Vagina (tissue), 2 donors: ENCODE measurements around the gene ZNF235. TPM values are rescaled to one million over a fixed set of nuclear protein-coding genes. Genes with fewer than 3 reads are reported as not detected.

Source experiments
- DNase-seq, 2 donors: peaks; one replicate each; pipeline ENCODE4 v3.0.0-alpha.2; 2017; ENCODE audit errors: extremely low spot score in 2 of 2
- H3K27ac ChIP-seq: fragments of 200-600 bp; sonication (generic); one replicate; pipeline ENCODE4 v1.5.1; 2019
- H3K27me3 ChIP-seq: fragments of 200-600 bp; sonication (generic); one replicate; pipeline ENCODE4 v1.5.1; 2019
- H3K36me3 ChIP-seq, 2 donors: fragments of 200-600 bp; sonication (generic); one replicate each; pipeline ENCODE4 v1.5.1; 2017 to 2019
- H3K4me1 ChIP-seq: fragments of 200-600 bp; sonication (generic); one replicate; pipeline ENCODE4 v1.5.1; 2019
- H3K4me3 ChIP-seq, 2 donors: fragments of 200-600 bp; sonication (generic); 1 replicate in 1 of 2; 2 replicates in 1 of 2; pipeline ENCODE4 v1.5.1; 2016 to 2019
- H3K9me3 ChIP-seq: fragments of 200-600 bp; sonication (generic); one replicate; pipeline ENCODE4 v1.5.1; 2019
- POLR2A ChIP-seq, 2 donors: fragments of 450-650 bp; IDR thresholded peaks; one replicate each; pipeline ENCODE4 v1.6.1; 2017; ENCODE audit warnings: antibody characterized with exemption in 2 of 2, mild to moderate bottlenecking in 2 of 2, moderate library complexity in 2 of 2
- POLR2AphosphoS5 ChIP-seq, 2 donors: sonication (generic); formaldehyde crosslinking; IDR thresholded peaks; one replicate each; pipeline ENCODE4 v1.9.0; 2017; ENCODE audit warnings: antibody characterized with exemption in 2 of 2, mild to moderate bottlenecking in 2 of 2, low read depth in 1 of 2; ENCODE audit not compliant: insufficient read depth in 1 of 2
- intact Hi-C: fragments of 100-400 bp; cut with DNase I; formaldehyde crosslinking; loops from one replicate; pipeline ENCODE4 v1.15.1; 2023
- total RNA-seq: library from RNA; depleted of rRNA; stranded (reverse); fragments of >200 nt; gene quantifications from one replicate; pipeline ENCODE4 v1.2.3, GENCODE V29; 2016
- TF ChIP-seq, protein P1 (sequence below), 3 experiments: fragments of 450-650 bp in 2 of 3; fragments of 200-600 bp in 1 of 3; sonication (generic) in 1 of 3; IDR thresholded peaks; one replicate each; pipeline ENCODE4 v1.5.1; 2017 to 2019; ENCODE audit warnings: antibody characterized with exemption in 3 of 3, mild to moderate bottlenecking in 2 of 3, moderate library complexity in 2 of 3

ZNF235 gene
- total RNA-seq, 1 donor from 2014 or later: 5.9 TPM

- DNase-seq: no peak
- Histone ChIP-seq H3K27ac (no peak overlapping the region), H3K4me3 (peak overlapping the region; percentile 62 to 73), H3K9me3 (no peaks in the 10 kb centered on the region), H3K27me3 (no peaks in the 10 kb centered on the region), H3K4me1 (peaks cover 17% of the 10 kb centered on the region), H3K36me3 (peaks cover 0 to 20% of the 10 kb centered on the region in 2 donors)
- intact Hi-C loops: no loop called here
- TF ChIP-seq, protein P1, sequence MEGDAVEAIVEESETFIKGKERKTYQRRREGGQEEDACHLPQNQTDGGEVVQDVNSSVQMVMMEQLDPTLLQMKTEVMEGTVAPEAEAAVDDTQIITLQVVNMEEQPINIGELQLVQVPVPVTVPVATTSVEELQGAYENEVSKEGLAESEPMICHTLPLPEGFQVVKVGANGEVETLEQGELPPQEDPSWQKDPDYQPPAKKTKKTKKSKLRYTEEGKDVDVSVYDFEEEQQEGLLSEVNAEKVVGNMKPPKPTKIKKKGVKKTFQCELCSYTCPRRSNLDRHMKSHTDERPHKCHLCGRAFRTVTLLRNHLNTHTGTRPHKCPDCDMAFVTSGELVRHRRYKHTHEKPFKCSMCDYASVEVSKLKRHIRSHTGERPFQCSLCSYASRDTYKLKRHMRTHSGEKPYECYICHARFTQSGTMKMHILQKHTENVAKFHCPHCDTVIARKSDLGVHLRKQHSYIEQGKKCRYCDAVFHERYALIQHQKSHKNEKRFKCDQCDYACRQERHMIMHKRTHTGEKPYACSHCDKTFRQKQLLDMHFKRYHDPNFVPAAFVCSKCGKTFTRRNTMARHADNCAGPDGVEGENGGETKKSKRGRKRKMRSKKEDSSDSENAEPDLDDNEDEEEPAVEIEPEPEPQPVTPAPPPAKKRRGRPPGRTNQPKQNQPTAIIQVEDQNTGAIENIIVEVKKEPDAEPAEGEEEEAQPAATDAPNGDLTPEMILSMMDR (IDR thresholded peaks at IDR 0.05): no peak
- no peak for TF ChIP-seq POLR2AphosphoS5 (IDR thresholded peaks at IDR 0.05; ENCODE audit: insufficient read depth in 1 of 2, low read depth in 1 of 2)
- no peak for TF ChIP-seq POLR2A (IDR thresholded peaks at IDR 0.05)
These were observed 632 bp upstream of the ZNF235 start for GRCh38 chr19:44305457-44305856.

DNA sequence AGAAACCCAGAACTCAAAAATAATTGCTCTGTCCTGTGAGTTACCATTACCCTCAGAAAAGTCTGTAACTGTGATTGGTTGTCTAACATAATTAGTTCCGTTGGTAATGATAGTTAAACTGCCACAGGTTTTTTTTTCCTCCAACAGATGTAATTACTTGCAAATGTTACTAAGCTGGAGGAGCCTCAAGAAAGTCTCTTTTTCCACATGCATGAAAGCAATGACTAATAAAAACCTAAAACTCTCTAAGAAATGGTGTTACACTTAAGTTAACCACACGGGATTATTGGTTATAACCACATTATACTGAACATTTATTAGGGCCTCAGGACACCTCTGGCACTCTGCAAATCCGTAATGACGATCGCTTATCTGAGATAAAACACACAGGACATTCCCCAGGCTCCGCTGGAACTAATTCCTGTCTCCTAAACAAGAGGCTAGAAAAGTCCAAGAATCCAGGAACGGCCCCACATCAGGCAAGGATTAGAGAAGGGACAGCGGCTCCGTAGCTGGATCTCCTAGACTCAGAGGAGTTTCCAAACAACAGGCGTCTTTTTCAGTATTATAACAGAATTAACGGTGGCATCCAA is 753 bp downstream of the ZNF235 start:
- H3K36me3 ChIP-seq: peaks cover 0 to 33% of the 10 kb centered on the region in 2 donors
- TF ChIP-seq, protein P1 (IDR thresholded peaks at IDR 0.05): no peak
- TF ChIP-seq POLR2AphosphoS5 (IDR thresholded peaks at IDR 0.05; ENCODE audit: insufficient read depth in 1 of 2, low read depth in 1 of 2) (no peak), POLR2A (IDR thresholded peaks at IDR 0.05) (no peak)
- peak overlapping the region; percentile 62 to 73 for H3K4me3 ChIP-seq
- no peak for DNase-seq
- peak overlapping the region; percentile 50 for H3K27ac ChIP-seq
- no peaks in the 10 kb centered on the region for H3K9me3 ChIP-seq
- H3K4me1 ChIP-seq: peaks cover 17% of the 10 kb centered on the region
- intact Hi-C loops: no loop called here
- no peaks in the 10 kb centered on the region for H3K27me3 ChIP-seq

DNA sequence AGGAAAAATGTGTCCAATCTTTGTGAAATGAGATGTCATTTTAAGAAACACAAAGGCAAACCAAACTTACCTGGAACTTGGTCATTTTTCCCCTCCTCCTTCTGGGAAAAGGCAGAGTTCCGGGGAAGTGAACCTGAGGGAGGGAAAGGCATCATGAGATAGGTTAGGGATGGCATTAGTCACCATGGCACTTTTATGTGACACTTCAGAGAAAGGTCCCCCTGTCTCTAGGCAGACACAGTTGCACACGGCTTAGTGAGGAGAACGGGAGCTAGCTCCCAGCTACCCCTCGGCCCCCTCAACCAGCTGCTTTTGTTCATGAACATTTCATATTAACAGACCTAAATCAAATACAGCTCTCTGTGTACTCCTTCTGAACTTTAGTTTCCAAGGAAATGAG is 1.5 kb downstream of the ZNF235 start:
- no peak for DNase-seq
- no peak overlapping the region for H3K27ac ChIP-seq
- intact Hi-C loops: no loop called here
- no peaks in the 10 kb centered on the region for H3K27me3 ChIP-seq
- no peaks in the 10 kb centered on the region for H3K9me3 ChIP-seq
- no peak overlapping the region for H3K4me3 ChIP-seq
- TF ChIP-seq POLR2A (IDR thresholded peaks at IDR 0.05) (no peak), POLR2AphosphoS5 (IDR thresholded peaks at IDR 0.05; ENCODE audit: insufficient read depth in 1 of 2, low read depth in 1 of 2) (no peak)
- TF ChIP-seq, protein P1 (IDR thresholded peaks at IDR 0.05): no peak
- H3K4me1 ChIP-seq: peaks cover 17% of the 10 kb centered on the region
- peaks cover 5 to 40% of the 10 kb centered on the region in 2 donors for H3K36me3 ChIP-seq

- Histone ChIP-seq H3K27ac (no peak overlapping the region), H3K4me1 (no peaks in the 10 kb centered on the region), H3K9me3 (peaks cover 47% of the 10 kb centered on the region), H3K4me3 (no peak overlapping the region), H3K36me3 (peaks cover 8 to 30% of the 10 kb centered on the region in 2 donors), H3K27me3 (no peaks in the 10 kb centered on the region)
- DNase-seq: no peak
- intact Hi-C loops: no loop called here
- TF ChIP-seq, protein P1 (IDR thresholded peaks at IDR 0.05): no peak
- TF ChIP-seq POLR2A (IDR thresholded peaks at IDR 0.05): no peak
- TF ChIP-seq POLR2AphosphoS5 (IDR thresholded peaks at IDR 0.05; ENCODE audit: insufficient read depth in 1 of 2, low read depth in 1 of 2): no peak
These were observed 19.9 kb downstream of the ZNF235 start for GRCh38 chr19:44284968-44285367.

- H3K4me1 ChIP-seq: no peaks in the 10 kb centered on the region
- TF ChIP-seq POLR2AphosphoS5 (IDR thresholded peaks at IDR 0.05; ENCODE audit: insufficient read depth in 1 of 2, low read depth in 1 of 2) (no peak), POLR2A (IDR thresholded peaks at IDR 0.05) (no peak)
- TF ChIP-seq, protein P1 (IDR thresholded peaks at IDR 0.05): no peak
- no peak for DNase-seq
- intact Hi-C loops: no loop called here
- peaks cover 39% of the 10 kb centered on the region for H3K9me3 ChIP-seq
- no peak overlapping the region for H3K4me3 ChIP-seq
- H3K27ac ChIP-seq: no peak overlapping the region
- H3K27me3 ChIP-seq: no peaks in the 10 kb centered on the region
- H3K36me3 ChIP-seq: peaks cover under 1 to 16% of the 10 kb centered on the region in 2 donors
These were observed 22.0 kb downstream of the ZNF235 start for GRCh38 chr19:44282846-44283245.
